ENCODE results near the gene ORM2.
A peak's percentile ranks its signal among the peaks of the same experiment; 100 is the strongest.

DNA sequence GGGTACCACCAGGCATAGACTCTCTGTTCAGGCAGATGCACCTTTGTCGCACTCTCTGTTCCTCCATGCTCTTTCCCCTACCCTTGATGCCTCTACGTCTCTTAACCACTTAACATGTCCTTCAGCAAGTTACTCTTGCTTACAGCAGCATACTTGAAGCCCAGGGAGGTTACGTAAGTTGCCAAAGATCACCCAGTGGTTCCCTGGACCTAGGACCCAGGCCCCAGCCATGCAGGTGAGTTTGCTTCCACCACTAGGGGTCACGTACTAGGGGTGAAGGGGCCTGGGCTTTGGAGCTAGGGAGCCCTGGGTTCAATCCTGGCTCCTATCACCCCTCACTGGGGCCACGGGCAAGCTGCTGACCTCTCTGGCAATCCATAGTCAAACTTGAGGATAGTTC is 49.2 kb downstream of the ORM2 start:
- TF ChIP-seq, protein P1, sequence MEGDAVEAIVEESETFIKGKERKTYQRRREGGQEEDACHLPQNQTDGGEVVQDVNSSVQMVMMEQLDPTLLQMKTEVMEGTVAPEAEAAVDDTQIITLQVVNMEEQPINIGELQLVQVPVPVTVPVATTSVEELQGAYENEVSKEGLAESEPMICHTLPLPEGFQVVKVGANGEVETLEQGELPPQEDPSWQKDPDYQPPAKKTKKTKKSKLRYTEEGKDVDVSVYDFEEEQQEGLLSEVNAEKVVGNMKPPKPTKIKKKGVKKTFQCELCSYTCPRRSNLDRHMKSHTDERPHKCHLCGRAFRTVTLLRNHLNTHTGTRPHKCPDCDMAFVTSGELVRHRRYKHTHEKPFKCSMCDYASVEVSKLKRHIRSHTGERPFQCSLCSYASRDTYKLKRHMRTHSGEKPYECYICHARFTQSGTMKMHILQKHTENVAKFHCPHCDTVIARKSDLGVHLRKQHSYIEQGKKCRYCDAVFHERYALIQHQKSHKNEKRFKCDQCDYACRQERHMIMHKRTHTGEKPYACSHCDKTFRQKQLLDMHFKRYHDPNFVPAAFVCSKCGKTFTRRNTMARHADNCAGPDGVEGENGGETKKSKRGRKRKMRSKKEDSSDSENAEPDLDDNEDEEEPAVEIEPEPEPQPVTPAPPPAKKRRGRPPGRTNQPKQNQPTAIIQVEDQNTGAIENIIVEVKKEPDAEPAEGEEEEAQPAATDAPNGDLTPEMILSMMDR (IDR thresholded peaks at IDR 0.05; ENCODE audit: low read depth, low read length, poor library complexity, severe bottlenecking) = peak; percentile 38
- no peak for TF ChIP-seq EZH2phosphoT487 (IDR thresholded peaks at IDR 0.05; ENCODE audit: borderline replicate concordance, low read length)

Measured in DOHH2 (cell line).